SK-N-MC (cell line): ENCODE results near the gene MAPT.

Experiments
- EZH2 ChIP-seq: fragments of 200-600 bp; sonication (generic); IDR thresholded peaks from one replicate; pipeline ENCODE4 v1.6.1; 2017; ENCODE audit warnings: antibody characterized with exemption
- POLR2AphosphoS5 ChIP-seq: IDR thresholded peaks from 2 replicates; pipeline ENCODE4 v1.6.1; 2012; ENCODE audit warnings: mild to moderate bottlenecking, low read depth, low read length, borderline replicate concordance

- TF ChIP-seq EZH2: no peak
- TF ChIP-seq POLR2AphosphoS5: peak; percentile 65
Measured at GRCh38 chr17:45895304-45895968, 1.1 kb downstream of the MAPT start.
